Vagina (tissue), 2 donors: Measurements from ENCODE around the gene CYB5A.

ENCODE experiments used
- POLR2A ChIP-seq, 2 donors: fragments of 450-650 bp; IDR thresholded peaks; one replicate each; pipeline ENCODE4 v1.6.1; 2017; ENCODE audit warnings: antibody characterized with exemption in 2 of 2, mild to moderate bottlenecking in 2 of 2, moderate library complexity in 2 of 2
- POLR2AphosphoS5 ChIP-seq, 2 donors: sonication (generic); formaldehyde crosslinking; IDR thresholded peaks; one replicate each; pipeline ENCODE4 v1.9.0; 2017; ENCODE audit warnings: antibody characterized with exemption in 2 of 2, mild to moderate bottlenecking in 2 of 2, low read depth in 1 of 2; ENCODE audit not compliant: insufficient read depth in 1 of 2
- TF ChIP-seq, protein P1 (sequence below), 3 experiments: fragments of 450-650 bp in 2 of 3; fragments of 200-600 bp in 1 of 3; sonication (generic) in 1 of 3; IDR thresholded peaks; one replicate each; pipeline ENCODE4 v1.5.1; 2017 to 2019; ENCODE audit warnings: antibody characterized with exemption in 3 of 3, mild to moderate bottlenecking in 2 of 3, moderate library complexity in 2 of 3

GRCh38 chr18:74337912-74338309, 46.1 kb upstream of the CYB5A start:
- TF ChIP-seq, protein P1, sequence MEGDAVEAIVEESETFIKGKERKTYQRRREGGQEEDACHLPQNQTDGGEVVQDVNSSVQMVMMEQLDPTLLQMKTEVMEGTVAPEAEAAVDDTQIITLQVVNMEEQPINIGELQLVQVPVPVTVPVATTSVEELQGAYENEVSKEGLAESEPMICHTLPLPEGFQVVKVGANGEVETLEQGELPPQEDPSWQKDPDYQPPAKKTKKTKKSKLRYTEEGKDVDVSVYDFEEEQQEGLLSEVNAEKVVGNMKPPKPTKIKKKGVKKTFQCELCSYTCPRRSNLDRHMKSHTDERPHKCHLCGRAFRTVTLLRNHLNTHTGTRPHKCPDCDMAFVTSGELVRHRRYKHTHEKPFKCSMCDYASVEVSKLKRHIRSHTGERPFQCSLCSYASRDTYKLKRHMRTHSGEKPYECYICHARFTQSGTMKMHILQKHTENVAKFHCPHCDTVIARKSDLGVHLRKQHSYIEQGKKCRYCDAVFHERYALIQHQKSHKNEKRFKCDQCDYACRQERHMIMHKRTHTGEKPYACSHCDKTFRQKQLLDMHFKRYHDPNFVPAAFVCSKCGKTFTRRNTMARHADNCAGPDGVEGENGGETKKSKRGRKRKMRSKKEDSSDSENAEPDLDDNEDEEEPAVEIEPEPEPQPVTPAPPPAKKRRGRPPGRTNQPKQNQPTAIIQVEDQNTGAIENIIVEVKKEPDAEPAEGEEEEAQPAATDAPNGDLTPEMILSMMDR (IDR thresholded peaks at IDR 0.05), result no peak
- no peak for TF ChIP-seq POLR2AphosphoS5 (IDR thresholded peaks at IDR 0.05; ENCODE audit: insufficient read depth in 1 of 2, low read depth in 1 of 2)
- TF ChIP-seq POLR2A (IDR thresholded peaks at IDR 0.05), result no peak
